ENCODE measurements around the gene DOCK6.

DNA sequence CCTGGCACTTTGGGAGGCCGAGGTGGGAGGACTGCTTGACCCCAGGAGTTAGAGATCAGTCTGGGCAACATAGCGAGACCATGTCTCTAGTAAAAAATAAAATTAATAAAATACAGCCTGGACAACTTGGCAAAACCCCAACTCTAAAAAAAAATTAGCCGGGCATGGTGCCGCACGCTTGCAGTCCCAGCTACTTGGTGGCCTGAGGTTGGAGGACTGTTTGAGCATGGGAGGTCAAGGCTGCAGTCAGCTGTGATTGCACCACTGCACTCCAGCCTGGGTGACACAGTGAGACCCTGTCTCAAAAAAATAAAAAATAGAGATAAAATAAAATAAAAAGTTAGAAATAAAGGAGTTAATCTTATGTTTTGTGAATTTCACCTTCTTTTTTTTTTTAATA is 91.2 kb downstream of the DOCK6 start:
- TF ChIP-seq GATA3 (IDR thresholded peaks at IDR 0.05; ENCODE audit: low read depth, low read length) (no peak), GATA2 (IDR thresholded peaks at IDR 0.05; ENCODE audit: low read depth, low read length) (no peak)
